GM10248 (cell line): ENCODE results near the gene C1S.
"Not testable (repeated sequence)": the region's sequence is repeated elsewhere in the genome, so short reads cannot be mapped to it uniquely, and the experiment has no call there.

Experiments
- CTCF ChIA-PET: fragments of 300-600 bp; sonication (Branson Sonifier 250); formaldehyde crosslinking; extraction: SDS; loops from one replicate; lab custom pipeline; 2021; ENCODE audit warnings: antibody characterized with exemption; lab: Yijun Ruan, JAX
- POLR2A ChIA-PET: fragments of 350-650 bp; sonication (Branson Sonifier 250); formaldehyde crosslinking; extraction: SDS; loops from one replicate; lab custom pipeline; 2020; ENCODE audit warnings: antibody characterized with exemption; lab: Yijun Ruan, JAX
- DNase-seq: peaks from one replicate; pipeline ENCODE4 v3.0.0; 2012; ENCODE audit errors: extremely low spot score
- CTCF ChIP-seq: IDR thresholded peaks from 2 replicates; pipeline ENCODE4 v1.5.1; 2012; ENCODE audit warnings: mild to moderate bottlenecking, low read depth; ENCODE audit errors: extremely low read depth, missing control alignments, control extremely low read depth

C1S gene

GRCh38 chr12:7101694-7102131 is 41.2 kb downstream of the C1S start:
- DNase-seq: no peak
- POLR2A ChIA-PET: no interaction called here
- no peak for TF ChIP-seq CTCF
- CTCF ChIA-PET: interaction anchor here (1.3 kb wide), 1 partner anchor 11 kb away, joined by 4 read pairs; no protein-coding TSS in a partner anchor

GRCh38 chr12:7102582-7102981 is 42.1 kb downstream of the C1S start:
- CTCF ChIA-PET: interaction anchor here (0.8 to 1.3 kb wide), 2 partner anchors 10 to 178 kb away, joined by 3 to 4 read pairs; no protein-coding TSS in a partner anchor
- POLR2A ChIA-PET: no interaction called here
- no peak for TF ChIP-seq CTCF
- DNase-seq: no peak

- TF ChIP-seq CTCF: no peak
- POLR2A ChIA-PET: no interaction called here
- CTCF ChIA-PET: interaction anchor here (0.9 to 1.9 kb wide), 4 partner anchors 9 to 232 kb away, joined by 4 to 7 read pairs (median 4); no protein-coding TSS in a partner anchor
Measured at GRCh38 chr12:7103837-7104584, 43.5 kb downstream of the C1S start.

GRCh38 chr12:7106082-7106481 is 45.6 kb downstream of the C1S start:
- ChIA-PET POLR2A (no interaction called here), CTCF (interaction anchor here (1.4 kb wide), 1 partner anchor 113 kb away, joined by 3 read pairs; no protein-coding TSS in a partner anchor)
- TF ChIP-seq CTCF: no peak
- DNase-seq: no peak

More at GRCh38 chr12:7103837-7104584, 43.5 kb downstream of the C1S start:
- no peak for DNase-seq

GRCh38 chr12:7107181-7107580 is 46.7 kb downstream of the C1S start:
- DNase-seq: not testable (repeated sequence)
- ChIA-PET POLR2A (interaction anchor here (0.7 to 1.2 kb wide), 2 partner anchors 11 to 48 kb away, joined by 4 to 5 read pairs; no protein-coding TSS in a partner anchor), CTCF (interaction anchor here (1.1 to 8.3 kb wide), 11 partner anchors 14 to 234 kb away, joined by 3 to 108 read pairs (median 10); partner anchors contain the start of genes C12orf57, C1R, LPCAT3 and RNU7-1)

- DNase-seq: no peak
- CTCF ChIA-PET: interaction anchor here (0.8 to 8.3 kb wide), 25 partner anchors 8 to 239 kb away, joined by 3 to 108 read pairs (median 7); partner anchors contain the start of genes C12orf57, C1R, CLSTN3 and LPCAT3
- POLR2A ChIA-PET: interaction anchor here (1.0 to 1.2 kb wide), 3 partner anchors 10 to 239 kb away, joined by 3 to 9 read pairs (median 4); partner anchors contain the start of genes SPSB2 and TPI1
- no peak for TF ChIP-seq CTCF
Measured at GRCh38 chr12:7107636-7108002, 47.1 kb downstream of the C1S start.
